ENCODE results near the gene SYNJ2.
A peak's percentile ranks its signal among the peaks of the same experiment; 100 is the strongest.

Gene SYNJ2

DNA sequence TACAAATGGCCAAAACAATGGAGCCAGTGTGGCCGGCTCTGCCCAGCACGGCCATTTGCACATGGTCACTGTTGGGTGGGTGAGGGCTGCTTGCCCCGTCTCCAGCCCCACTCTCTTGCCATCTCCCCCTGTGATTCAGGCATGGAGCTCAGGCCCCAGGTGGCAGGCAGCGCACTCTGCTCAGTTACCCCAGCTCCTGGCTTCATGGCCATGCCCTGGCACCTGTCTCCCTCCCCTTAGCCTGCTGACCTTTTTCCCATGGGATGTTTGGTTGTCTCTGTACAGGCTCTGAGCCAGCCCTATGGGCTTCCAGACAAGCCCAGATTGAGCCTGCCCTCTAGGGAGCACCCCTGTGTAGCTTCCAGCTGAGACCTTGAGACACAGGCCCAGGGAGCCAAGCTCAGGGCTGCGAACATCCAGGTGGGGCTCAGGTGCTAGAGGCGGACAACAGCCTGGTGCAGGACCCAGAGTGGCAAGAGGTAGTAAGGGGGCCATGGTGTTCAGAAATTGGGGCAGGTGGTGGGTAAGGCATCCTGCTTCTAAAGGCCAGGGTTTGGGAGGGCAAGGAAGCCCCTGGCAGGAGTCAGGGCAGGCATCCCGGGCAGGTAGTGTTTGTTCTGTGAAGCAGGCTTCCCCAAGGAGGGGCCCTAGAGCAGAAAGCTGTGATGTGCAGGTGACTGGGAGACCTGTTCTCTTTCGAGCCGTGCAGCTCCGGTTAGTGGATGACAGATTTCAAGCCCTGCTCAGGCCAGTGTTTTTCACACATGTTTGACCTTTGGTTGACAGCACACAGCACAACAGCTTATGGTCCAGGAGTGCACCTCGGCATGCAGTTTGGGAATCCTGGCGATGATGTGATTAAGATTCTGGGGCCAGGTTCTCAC is 17.7 kb downstream of the SYNJ2 start:
- no peak for DNase-seq (ENCODE audit: low spot score)

DNA sequence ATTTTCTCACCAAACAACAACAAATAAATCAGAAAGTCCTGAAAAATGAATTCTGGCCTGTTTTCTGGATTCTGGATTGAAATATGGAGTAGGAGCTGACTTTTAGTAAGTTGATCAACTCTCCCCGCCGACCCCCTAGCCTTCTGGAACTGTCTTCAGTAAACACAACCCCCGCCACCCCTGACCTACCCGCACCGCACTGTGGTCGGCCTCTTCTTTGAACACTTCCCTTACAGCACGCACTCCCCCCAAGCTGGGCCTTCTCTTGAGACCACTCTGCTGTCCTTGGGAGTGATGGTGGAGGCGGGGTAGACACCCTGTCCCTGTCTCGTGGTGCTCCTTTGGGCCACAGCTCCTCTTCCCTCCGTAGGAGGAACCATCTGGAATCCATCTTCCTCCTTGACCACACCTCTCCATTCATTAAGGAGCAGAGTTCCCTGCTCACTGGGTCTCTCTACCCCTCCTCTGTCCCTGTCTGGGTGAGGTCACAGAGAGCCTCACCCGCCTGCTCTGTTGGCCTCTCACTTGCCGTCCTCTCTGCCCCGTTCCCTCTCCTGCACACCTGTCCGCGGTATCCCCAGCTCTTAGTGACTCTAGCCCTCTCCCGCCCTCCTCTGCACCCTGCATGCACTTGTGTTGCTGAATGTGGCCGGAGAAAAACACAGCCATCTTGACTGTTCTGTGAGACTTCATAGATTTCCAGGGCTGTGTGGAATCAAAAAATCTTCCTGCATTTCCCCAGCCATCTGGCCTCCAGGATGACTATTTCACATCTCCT is 19.1 kb downstream of the SYNJ2 start:
- no peak for DNase-seq (ENCODE audit: low spot score)

DNA sequence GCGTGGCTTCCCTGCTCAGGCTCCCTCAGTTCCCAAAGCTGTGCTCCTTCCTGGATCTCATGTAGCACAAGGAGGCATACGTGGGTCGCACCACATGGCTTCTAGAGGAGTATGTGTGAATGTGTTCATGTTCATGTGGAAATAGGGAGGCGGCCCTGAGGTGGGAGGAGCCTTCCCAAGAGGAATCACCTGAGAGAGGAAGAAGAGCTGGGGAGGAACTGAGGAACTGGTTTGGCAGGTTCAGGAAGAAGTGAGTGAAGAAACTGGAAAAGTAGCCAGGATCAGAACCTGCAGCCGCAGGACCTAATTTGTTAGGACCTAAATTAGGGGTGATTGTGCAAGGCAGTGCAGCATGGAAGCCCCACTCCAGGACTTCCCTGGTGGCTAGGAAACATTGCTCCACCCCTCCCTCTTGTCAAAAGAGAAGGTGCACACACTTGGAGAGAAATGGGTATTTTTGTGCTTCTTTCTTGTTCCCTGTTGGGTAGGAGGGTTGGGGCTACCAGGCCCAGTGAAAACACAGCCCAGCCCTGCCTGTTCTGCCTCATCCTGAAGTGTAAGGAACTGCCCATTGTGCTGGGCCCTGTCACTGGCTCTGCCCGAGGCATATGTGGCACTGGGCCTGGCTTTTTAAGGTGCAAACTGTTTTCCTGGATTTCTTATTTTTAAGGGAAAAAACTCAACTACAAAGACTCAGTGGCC is 20.7 kb downstream of the SYNJ2 start:
- DNase-seq (ENCODE audit: low spot score): no peak

DNA sequence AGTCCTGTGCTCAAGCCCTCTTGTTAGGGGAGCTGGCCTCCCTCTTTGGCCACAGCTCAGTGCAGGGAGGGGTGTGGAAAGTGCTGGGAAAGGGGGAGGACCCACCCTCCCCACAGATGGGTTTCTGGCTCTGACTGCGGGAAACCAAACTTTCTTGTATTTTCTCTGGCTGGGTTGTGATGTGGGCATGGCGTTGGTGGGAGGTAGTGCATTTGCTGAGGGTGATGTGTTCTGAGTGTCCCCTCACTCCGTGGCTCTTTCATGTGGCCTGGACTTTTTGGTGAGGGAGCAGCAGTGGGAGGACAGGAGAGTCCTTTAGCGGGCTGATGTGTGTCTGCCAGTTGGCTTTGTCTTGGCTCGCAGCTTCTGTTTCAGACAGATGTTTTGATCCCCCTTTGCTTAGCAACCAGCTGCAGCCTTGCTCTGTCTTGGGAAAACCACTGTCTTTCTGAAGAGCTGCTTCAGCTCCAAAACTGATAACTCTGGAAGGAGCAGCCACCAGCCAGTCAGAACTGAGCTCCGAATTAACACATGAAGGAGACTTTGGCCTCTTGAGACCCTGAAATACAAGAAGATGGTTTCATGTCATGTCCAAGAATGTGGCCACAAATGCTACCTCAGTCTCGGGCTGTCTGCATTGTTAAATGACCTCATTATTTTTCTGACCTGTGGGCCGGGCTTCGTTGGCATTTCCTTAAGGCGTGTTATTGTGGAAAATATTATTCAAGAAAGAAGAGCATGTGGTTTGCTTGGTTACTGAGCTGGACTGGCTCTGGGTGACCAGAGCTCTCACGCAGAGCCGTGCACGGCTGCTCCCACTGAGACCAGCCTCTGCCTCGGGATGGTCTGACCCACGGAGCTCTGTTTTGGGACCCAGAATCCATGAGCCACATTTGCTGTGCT is 21.5 kb downstream of the SYNJ2 start:
- no peak for DNase-seq (ENCODE audit: low spot score)

DNA sequence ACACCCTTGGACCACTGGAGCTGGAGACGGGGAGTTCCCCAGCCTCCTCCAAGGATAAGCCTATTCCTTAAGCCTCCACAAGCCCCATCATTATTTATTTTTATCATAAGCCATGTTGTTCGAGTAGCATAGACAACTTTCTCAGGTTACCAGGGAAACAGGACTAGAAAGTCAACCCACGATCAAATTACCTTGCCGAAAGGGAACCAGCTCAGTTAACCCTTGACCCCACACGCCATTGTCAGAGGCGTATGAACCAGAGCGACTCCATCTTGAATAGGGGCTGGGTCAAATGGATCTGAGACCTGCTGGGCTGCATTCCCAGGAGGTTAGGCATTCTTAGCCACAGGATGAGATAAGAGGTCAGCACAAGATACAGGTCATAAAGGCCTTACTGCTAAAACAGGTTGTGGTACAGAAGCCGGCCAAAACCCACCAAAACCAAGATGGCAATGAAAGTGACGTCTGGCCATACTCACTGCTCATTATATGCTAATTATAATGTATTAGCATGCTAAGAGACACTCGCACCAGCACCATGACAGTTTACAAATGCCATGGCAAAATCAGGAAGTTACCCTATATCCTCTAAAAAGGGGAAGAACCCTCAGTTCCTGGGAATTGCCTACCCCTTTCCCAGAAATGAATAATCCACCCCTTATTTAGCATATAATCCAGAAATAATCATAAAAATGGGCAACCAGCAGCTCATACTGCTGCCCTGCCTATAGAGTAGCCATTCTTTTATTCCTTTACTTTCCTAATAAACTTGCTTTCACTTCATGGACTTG is 22.4 kb downstream of the SYNJ2 start:
- DNase-seq (ENCODE audit: low spot score): no peak

DNA sequence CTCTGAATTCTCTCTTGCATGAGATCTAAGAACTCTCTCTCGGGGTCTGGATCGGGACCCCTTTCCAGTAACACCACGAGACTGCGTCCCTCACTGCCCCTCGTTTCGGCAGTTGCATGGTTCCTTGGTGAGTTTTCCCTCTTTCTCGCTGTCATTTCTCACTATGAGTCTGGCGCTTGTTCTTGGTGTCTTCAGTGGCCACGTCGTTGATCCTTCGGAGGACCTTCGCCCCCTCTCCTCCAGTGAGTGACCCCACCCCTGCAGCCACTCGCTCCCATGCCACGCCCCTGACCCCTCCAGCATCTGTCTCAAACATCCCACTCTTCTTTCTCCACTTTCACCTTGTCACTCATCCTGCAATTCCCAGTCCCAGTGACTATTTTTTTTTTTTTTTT is 23.0 kb downstream of the SYNJ2 start:
- DNase-seq (ENCODE audit: low spot score): no peak

DNA sequence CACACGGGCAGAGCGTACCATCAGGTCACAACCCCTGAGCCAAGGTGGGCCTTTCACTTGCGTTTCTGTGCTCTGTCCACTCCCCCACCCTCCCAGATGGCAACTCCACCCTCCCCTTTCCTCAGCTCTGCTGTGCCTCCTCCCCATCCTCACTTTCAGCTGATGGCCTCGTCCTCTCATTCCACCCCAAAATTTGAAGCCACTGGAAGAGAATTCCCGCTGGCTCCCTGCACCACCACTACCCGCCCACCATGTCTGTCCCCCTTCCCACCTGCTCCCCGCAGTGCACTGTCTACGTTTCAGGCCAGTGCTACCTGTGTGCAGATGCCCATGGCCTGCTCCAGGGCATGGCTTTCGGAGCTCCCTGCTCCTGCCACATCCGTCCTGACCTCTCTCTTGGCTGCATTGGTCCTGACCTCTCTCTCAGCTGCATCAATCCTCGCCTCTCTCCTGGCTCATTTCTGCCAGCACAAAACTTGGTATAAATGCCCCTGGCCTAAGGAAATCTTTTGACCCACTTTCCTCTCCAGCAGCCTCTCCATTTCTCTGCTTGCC is 24.0 kb downstream of the SYNJ2 start:
- DNase-seq (ENCODE audit: low spot score): no peak

DNA sequence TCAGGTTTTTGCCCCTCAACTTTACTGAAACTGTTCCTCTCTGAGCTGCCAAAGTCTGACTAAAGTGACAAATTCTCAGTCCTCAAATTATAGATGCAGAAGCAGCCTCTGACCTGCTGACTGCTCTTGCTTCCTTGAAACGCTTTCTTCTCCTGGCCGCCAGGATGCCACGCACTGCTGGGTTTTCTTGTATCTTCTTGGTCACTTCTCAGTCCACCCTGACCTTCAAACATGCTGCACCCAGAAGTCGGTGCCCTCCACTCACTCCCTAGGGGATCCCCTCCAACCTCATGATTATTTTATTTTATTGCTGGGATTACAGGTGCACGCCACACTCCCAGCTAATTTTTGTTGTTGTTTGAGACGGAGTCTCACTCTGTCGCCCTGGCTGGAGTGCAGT is 24.7 kb downstream of the SYNJ2 start:
- DNase-seq (ENCODE audit: low spot score): no peak

DNA sequence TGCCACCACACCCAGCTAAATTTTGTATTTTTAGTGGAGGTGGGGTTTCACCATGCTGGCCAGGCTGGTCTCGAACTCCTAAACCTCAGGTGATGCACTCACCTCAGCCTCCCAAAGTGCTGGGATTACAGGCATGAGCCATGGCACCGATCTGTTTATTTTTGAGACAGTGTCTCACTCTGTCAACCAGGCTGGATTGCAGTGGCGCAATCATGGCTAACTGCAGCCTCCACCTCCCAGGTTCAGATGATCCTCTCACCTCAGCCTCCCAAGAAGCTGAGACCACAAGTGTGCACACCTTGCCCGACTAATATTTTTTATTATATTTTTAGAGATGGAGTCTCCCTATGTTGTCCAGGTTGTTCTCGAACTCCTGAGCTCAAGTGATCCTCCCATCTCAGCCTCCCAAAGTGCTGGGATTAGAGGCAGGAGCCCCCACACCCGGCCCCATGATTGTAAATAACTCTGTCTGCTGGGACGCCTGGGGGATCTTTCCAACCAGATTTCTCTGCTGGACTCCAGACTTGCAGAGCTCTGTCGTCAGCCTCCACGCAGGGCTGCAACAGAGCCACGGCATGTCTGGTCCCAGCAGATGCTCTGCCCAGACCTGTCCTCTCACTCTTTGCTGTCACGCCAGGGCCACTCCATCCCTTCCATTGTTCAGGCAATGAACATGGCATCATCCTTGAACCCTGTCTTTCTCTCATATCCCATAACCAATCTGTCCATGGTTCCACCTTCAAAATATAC is 25.3 kb downstream of the SYNJ2 start:
- no peak for DNase-seq (ENCODE audit: low spot score)

DNA sequence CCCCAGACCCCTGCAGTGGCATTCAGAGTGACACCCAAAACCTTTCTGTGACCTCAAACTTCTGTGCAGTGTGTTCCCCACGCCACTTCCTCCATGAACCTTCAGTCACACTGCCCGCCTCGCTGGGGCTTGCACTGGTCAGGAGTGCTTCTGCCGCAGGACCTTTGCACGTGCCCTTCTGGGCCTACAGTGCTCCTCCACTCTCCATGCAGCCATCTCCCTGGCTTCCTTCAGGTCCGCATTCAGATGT is 27.1 kb downstream of the SYNJ2 start:
- DNase-seq (ENCODE audit: low spot score): no peak

DNA sequence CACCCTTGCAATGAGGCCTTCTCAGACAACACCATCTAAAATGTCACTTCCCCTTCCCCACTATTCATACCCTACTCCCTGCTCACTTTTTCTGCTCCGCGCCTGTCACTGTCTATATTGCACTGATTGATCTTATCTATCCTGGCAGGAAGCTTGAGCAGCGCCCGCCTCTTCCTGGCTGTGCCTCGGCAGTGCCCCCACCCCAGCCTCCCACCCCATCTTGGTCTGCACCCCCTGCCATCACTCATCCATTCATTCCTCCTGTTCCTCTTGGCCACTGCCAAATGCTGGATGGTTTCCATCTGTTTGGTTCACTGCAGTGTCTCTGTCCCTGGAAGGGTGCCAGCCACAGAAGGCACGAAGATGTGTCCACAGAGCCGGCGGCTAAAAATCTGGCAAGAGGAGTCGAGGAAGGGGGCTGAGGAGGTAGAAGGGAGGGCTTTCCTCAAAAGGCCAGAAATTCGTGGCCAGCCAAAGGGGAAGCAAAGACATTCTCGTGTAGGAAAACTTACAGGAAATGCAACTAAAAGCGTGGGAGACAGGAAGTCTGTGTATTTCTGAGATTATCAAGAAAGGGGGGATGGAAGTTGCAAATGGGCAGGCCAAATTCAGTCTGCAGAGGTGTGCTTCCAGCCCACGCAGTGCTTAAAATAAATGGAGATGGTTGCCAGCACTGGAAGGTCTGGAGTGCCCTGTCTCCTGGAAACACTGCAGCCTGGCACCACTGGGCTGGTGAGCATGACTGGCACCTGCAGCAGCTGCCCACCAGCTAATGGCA is 27.6 kb downstream of the SYNJ2 start:
- peak; percentile 21 for DNase-seq (ENCODE audit: low spot score)

DNA sequence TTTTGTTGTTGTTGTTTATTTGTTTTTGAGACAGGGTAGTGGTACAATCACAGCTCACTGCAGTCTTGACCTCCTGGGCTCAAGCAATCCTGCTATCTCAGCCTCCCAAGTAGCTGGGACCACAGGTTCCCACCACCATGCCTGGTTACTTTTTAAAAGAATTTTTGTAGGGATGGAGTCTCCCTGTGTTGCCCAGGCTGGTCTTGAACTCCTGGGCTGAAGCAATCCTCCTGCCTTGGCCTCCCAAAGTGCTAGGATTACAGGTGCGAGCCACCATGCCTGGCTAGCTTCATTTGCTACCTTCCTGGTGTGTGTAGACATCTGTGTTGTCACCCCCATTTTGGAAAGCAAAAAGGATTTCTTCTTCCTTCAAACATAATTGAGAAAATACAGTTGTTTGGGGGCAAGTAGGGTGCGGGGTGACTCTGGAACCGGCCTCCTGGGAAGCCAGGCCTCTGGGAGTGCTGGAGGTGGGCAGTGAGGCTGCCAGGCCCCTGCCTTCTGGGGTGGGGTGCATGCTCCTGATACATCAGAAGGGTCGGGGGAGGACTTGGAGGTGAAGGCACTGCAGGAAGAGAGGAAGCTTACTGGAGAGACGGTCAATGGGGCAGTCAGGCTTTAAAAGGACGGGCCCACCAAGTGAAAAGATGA is 28.4 kb downstream of the SYNJ2 start:
- no peak for DNase-seq (ENCODE audit: low spot score)

DNA sequence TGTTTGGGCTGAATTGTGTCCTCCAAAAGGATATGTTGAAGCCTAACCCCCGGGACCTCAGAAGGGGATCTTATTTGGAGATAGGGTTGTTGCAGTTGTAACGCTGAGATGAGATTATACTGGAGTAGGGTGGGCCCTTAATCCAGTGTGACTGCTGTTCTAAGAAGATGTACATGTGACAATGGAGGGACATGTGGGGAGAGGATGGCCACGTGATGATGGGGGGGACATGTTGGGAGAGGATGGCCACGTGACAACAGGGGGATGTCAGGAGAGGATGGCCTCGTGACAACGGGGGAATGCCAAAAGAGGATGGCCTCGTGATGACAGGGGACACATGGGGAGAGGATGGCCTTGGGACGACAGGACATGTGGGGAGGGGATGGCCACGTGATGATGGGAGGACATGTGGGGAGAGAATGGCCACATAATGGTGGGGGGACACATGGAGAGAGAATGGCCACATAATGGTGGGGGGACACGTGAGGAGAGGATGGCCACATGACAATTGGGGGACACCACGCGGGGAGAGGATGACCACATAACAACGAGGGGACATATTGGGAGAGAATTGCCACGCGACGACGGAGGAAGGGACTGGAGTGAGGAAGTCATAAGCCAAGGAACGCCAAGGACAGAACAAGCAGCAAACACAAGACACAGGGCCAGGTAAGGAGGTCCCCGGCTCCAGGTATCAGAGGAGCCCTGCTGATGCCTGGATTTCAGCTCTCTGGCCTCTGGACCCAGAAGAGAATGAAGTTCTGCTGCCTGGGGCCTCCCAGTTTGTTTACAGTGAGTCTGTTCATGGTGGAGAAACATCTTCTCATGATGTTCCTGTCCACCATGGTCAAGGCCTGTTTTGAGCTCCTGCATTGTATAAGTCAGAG is 29.2 kb downstream of the SYNJ2 start:
- no peak for DNase-seq (ENCODE audit: low spot score)

DNA sequence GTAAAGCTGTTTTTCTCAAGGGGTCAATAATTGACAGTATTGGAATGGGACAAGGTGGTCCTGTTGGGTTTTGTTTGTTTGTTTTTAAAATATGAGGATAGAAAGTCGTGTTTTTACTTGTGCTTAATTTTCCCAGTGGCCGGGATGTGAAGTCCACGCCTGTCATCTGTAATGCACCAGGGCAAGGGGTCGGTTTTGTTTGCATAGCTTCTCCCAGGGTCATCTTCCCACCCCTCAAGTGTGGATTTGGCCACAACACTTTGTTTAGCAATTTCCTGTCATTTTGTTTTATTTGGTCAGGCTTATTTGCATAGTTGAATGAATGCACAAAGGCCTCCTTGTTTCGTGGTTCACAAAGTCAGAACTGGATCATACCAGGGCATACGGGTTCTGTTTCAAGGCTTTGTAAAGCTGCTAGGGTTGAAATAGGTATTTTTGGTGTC is 29.8 kb downstream of the SYNJ2 start:
- DNase-seq (ENCODE audit: low spot score): no peak

DNA sequence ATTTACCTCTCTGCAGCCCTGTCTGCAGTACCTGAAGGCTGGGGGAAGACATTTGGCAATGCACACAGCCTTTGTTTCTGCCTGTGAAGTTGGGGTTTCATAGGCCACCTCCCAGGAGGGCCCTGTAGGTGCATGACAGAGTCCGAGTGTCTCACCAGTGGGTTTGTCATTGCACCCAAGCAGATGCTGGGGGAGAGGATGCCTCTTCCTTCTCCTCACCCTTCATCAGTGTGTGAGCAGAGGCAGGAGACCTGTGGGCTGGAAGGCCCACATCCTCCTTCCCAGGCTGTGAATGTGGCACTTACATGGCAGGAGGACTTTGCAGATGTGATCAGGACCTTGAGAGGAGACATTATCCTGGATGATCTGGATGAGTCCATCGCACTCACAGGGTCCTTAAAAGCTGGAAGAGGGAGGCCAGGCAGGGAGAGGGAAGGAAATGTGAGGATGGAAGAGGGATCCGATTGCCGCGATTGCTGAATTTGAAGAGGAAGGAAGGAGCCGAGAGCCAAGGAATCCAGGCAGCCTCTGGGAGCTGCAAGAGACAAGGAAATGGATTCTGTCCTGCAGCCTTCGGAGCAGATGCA is 30.4 kb downstream of the SYNJ2 start:
- no peak for DNase-seq (ENCODE audit: low spot score)

DNA sequence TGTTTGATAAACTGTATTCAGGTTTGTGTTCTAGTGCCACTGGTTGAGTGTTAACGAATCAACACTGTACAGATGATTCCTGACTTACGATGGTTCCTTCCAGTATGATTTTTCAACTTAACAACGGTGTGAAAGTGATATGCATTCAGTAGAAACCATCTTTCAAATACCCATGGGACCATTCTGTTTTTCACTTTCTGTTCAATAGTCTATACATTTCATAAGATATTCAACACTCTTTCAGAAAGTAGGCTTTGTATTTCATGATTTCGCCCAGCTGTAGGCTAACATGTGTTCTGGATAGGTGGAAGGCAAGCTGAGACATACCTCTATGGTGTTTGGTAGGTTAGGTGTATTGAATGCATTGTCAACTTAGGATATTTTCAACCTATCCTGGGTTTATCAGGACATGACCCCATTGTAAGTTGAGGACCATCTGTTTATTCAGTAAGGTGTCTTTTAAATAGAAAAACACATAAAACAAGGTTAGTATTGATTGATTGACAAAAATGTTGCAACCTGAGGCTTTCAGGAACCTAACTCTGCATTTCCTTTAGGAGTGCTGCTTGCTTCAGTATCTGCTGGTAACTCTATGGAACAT is 32.3 kb downstream of the SYNJ2 start:
- DNase-seq (ENCODE audit: low spot score): no peak

All from CD4-positive, alpha-beta T cell treated with Interleukin-2 at 100 ng/mL for 4 hours (primary cell).